ENCODE results near the gene ACP5.
A peak's percentile ranks its signal among the peaks of the same experiment; 100 is the strongest.
"Not testable (repeated sequence)": the region's sequence is repeated elsewhere in the genome, so short reads cannot be mapped to it uniquely, and the experiment has no call there.

The ACP5 gene

GRCh38 chr19:11577451-11578257 lies at the start of gene ACP5:
Gene ACP5, minus strand, starts transcription at chr19:11577645. Its CDS starts 328 bp downstream, at chr19:11577317.
- peaks cover 10% of the 10 kb centered on the region for H3K4me1 ChIP-seq (ENCODE audit: control insufficient read depth, insufficient read depth, low read length, unreplicated experiment)
- no peaks in the 10 kb centered on the region for H3K36me3 ChIP-seq (ENCODE audit: insufficient read depth, low read length)
- no peaks in the 10 kb centered on the region; the same call in 1 of the 2 replicates for H3K27me3 ChIP-seq (ENCODE audit: insufficient read depth, low read length)
- no peaks in the 10 kb centered on the region for H3K79me2 ChIP-seq (ENCODE audit: control insufficient read depth, insufficient read depth, low read length, unreplicated experiment)
- H3K4me3 ChIP-seq (ENCODE audit: low read depth, low read length), result no peak within 1 kb of the TSS
- H2AFZ ChIP-seq (ENCODE audit: low read length, unreplicated experiment), result no peak within 1 kb of the TSS
- no peak within 1 kb of the TSS for H3K27ac ChIP-seq (ENCODE audit: low read depth, low read length)

- no peaks in the 10 kb centered on the region for H3K27me3 ChIP-seq (ENCODE audit: insufficient read depth, low read length)
- H3K79me2 ChIP-seq (ENCODE audit: control insufficient read depth, insufficient read depth, low read length, unreplicated experiment), result no peaks in the 10 kb centered on the region
- no peak overlapping the region for H3K4me3 ChIP-seq (ENCODE audit: low read depth, low read length)
- H3K27ac ChIP-seq (ENCODE audit: low read depth, low read length), result no peak overlapping the region
- no peak overlapping the region for H2AFZ ChIP-seq (ENCODE audit: low read length, unreplicated experiment)
- 0 out of 2 replicates have a peak, but pooled peaks cover under 1% of the 10 kb centered on the region for H3K36me3 ChIP-seq (ENCODE audit: insufficient read depth, low read length)
- peaks cover 8% of the 10 kb centered on the region for H3K4me1 ChIP-seq (ENCODE audit: control insufficient read depth, insufficient read depth, low read length, unreplicated experiment)
Observed at GRCh38 chr19:11626252-11626651, 48.8 kb upstream of the ACP5 start.

- H3K36me3 ChIP-seq (ENCODE audit: insufficient read depth, low read length), result peaks cover 19% of the 10 kb centered on the region
- no peaks in the 10 kb centered on the region for H3K27me3 ChIP-seq (ENCODE audit: insufficient read depth, low read length)
- H3K4me3 ChIP-seq (ENCODE audit: low read depth, low read length), result peak overlapping the region; percentile 62
- H2AFZ ChIP-seq (ENCODE audit: low read length, unreplicated experiment), result no peak overlapping the region
- no peak overlapping the region for H3K27ac ChIP-seq (ENCODE audit: low read depth, low read length)
- H3K79me2 ChIP-seq (ENCODE audit: control insufficient read depth, insufficient read depth, low read length, unreplicated experiment), result no peaks in the 10 kb centered on the region
- H3K4me1 ChIP-seq (ENCODE audit: control insufficient read depth, insufficient read depth, low read length, unreplicated experiment), result peaks cover 8% of the 10 kb centered on the region
Observed at GRCh38 chr19:11624069-11624463, 46.6 kb upstream of the ACP5 start.

- H2AFZ ChIP-seq (ENCODE audit: low read length, unreplicated experiment); H3K4me1 ChIP-seq (ENCODE audit: control insufficient read depth, insufficient read depth, low read length, unreplicated experiment); H3K27ac ChIP-seq (ENCODE audit: low read depth, low read length); H3K27me3 ChIP-seq (ENCODE audit: insufficient read depth, low read length); H3K79me2 ChIP-seq (ENCODE audit: control insufficient read depth, insufficient read depth, low read length, unreplicated experiment); H3K4me3 ChIP-seq (ENCODE audit: low read depth, low read length): not testable (repeated sequence)
- H3K36me3 ChIP-seq (ENCODE audit: insufficient read depth, low read length), result peaks cover 35% of the 10 kb centered on the region
Observed at GRCh38 chr19:11622401-11622800, 45.0 kb upstream of the ACP5 start.

- Histone ChIP-seq H3K4me1 (ENCODE audit: control insufficient read depth, insufficient read depth, low read length, unreplicated experiment) (peaks cover 8% of the 10 kb centered on the region), H3K27me3 (ENCODE audit: insufficient read depth, low read length) (no peaks in the 10 kb centered on the region), H3K36me3 (ENCODE audit: insufficient read depth, low read length) (peaks cover 49% of the 10 kb centered on the region), H3K4me3 (ENCODE audit: low read depth, low read length) (no peak overlapping the region), H3K79me2 (ENCODE audit: control insufficient read depth, insufficient read depth, low read length, unreplicated experiment) (no peaks in the 10 kb centered on the region), H2AFZ (ENCODE audit: low read length, unreplicated experiment) (no peak overlapping the region), H3K27ac (ENCODE audit: low read depth, low read length) (no peak overlapping the region)
Observed at GRCh38 chr19:11620553-11620952, 43.1 kb upstream of the ACP5 start.

- no peak overlapping the region for H3K27ac ChIP-seq (ENCODE audit: low read depth, low read length)
- peaks cover 64% of the 10 kb centered on the region for H3K36me3 ChIP-seq (ENCODE audit: insufficient read depth, low read length)
- no peaks in the 10 kb centered on the region for H3K27me3 ChIP-seq (ENCODE audit: insufficient read depth, low read length)
- H2AFZ ChIP-seq (ENCODE audit: low read length, unreplicated experiment), result no peak overlapping the region
- H3K4me3 ChIP-seq (ENCODE audit: low read depth, low read length), result no peak overlapping the region
- no peaks in the 10 kb centered on the region for H3K4me1 ChIP-seq (ENCODE audit: control insufficient read depth, insufficient read depth, low read length, unreplicated experiment)
- peaks cover 5% of the 10 kb centered on the region for H3K79me2 ChIP-seq (ENCODE audit: control insufficient read depth, insufficient read depth, low read length, unreplicated experiment)
Observed at GRCh38 chr19:11617180-11618062, 40.0 kb upstream of the ACP5 start.

GRCh38 chr19:11612816-11613511 lies 35.5 kb upstream of the ACP5 start:
- Histone ChIP-seq H2AFZ (ENCODE audit: low read length, unreplicated experiment) (no peak overlapping the region), H3K27ac (ENCODE audit: low read depth, low read length) (no peak overlapping the region), H3K36me3 (ENCODE audit: insufficient read depth, low read length) (peaks cover 35% of the 10 kb centered on the region), H3K4me1 (ENCODE audit: control insufficient read depth, insufficient read depth, low read length, unreplicated experiment) (no peaks in the 10 kb centered on the region), H3K79me2 (ENCODE audit: control insufficient read depth, insufficient read depth, low read length, unreplicated experiment) (peaks cover 14% of the 10 kb centered on the region), H3K27me3 (ENCODE audit: insufficient read depth, low read length) (no peaks in the 10 kb centered on the region), H3K4me3 (ENCODE audit: low read depth, low read length) (no peak overlapping the region)

- Histone ChIP-seq H3K4me1 (ENCODE audit: control insufficient read depth, insufficient read depth, low read length, unreplicated experiment) (no peaks in the 10 kb centered on the region), H3K79me2 (ENCODE audit: control insufficient read depth, insufficient read depth, low read length, unreplicated experiment) (peaks cover 14% of the 10 kb centered on the region), H3K27me3 (ENCODE audit: insufficient read depth, low read length) (no peaks in the 10 kb centered on the region), H2AFZ (ENCODE audit: low read length, unreplicated experiment) (no peak overlapping the region), H3K4me3 (ENCODE audit: low read depth, low read length) (no peak overlapping the region), H3K36me3 (ENCODE audit: insufficient read depth, low read length) (peaks cover 22% of the 10 kb centered on the region), H3K27ac (ENCODE audit: low read depth, low read length) (no peak overlapping the region)
Observed at GRCh38 chr19:11611730-11612129, 34.3 kb upstream of the ACP5 start.

- no peak overlapping the region for H3K4me3 ChIP-seq (ENCODE audit: low read depth, low read length)
- no peak overlapping the region for H2AFZ ChIP-seq (ENCODE audit: low read length, unreplicated experiment)
- no peaks in the 10 kb centered on the region for H3K27me3 ChIP-seq (ENCODE audit: insufficient read depth, low read length)
- peaks cover 28% of the 10 kb centered on the region for H3K79me2 ChIP-seq (ENCODE audit: control insufficient read depth, insufficient read depth, low read length, unreplicated experiment)
- peaks cover 6% of the 10 kb centered on the region for H3K36me3 ChIP-seq (ENCODE audit: insufficient read depth, low read length)
- no peaks in the 10 kb centered on the region for H3K4me1 ChIP-seq (ENCODE audit: control insufficient read depth, insufficient read depth, low read length, unreplicated experiment)
- no peak overlapping the region for H3K27ac ChIP-seq (ENCODE audit: low read depth, low read length)
Observed at GRCh38 chr19:11606484-11606883, 29.0 kb upstream of the ACP5 start.

- not testable (repeated sequence) for H3K4me3 ChIP-seq (ENCODE audit: low read depth, low read length); H3K36me3 ChIP-seq (ENCODE audit: insufficient read depth, low read length); H3K27me3 ChIP-seq (ENCODE audit: insufficient read depth, low read length); H3K27ac ChIP-seq (ENCODE audit: low read depth, low read length); H3K4me1 ChIP-seq (ENCODE audit: control insufficient read depth, insufficient read depth, low read length, unreplicated experiment); H2AFZ ChIP-seq (ENCODE audit: low read length, unreplicated experiment)
- peaks cover 56% of the 10 kb centered on the region for H3K79me2 ChIP-seq (ENCODE audit: control insufficient read depth, insufficient read depth, low read length, unreplicated experiment)
Observed at GRCh38 chr19:11599704-11600103, 22.3 kb upstream of the ACP5 start.
